Kidney epithelial cell (primary cell): ENCODE data around the gene EPHB2. TPM values are rescaled to one million over a fixed set of nuclear protein-coding genes. Genes with fewer than 3 reads are reported as not detected.
"Not testable (repeated sequence)": the region's sequence is repeated elsewhere in the genome, so short reads cannot be mapped to it uniquely, and the experiment has no call there.

ENCODE experiments used
- DNase-seq: peaks from one replicate; pipeline ENCODE4 v3.0.0-alpha.2; 2010; ENCODE audit warnings: low read depth
- H3K27me3 ChIP-seq: 2 replicates; pipeline ENCODE4 v1.6.0; 2011; ENCODE audit warnings: low read length; ENCODE audit not compliant: control insufficient read depth, insufficient read depth
- H3K36me3 ChIP-seq: 2 replicates; pipeline ENCODE4 v1.5.1; 2011; ENCODE audit warnings: low read length; ENCODE audit not compliant: control insufficient read depth, insufficient read depth
- H3K4me3 ChIP-seq: 2 replicates; pipeline ENCODE4 v1.5.1; 2011; ENCODE audit warnings: low read depth, mild to moderate bottlenecking, control low read depth, low read length
- total RNA-seq: library from RNA; depleted of rRNA; stranded (reverse); fragments of >200 nt; gene quantifications from 2 replicates; pipeline ENCODE4 v1.2.3, GENCODE V29; 2015
- TF ChIP-seq, protein P1 (sequence below): IDR thresholded peaks from 2 replicates; pipeline ENCODE4 v1.5.1; 2011; ENCODE audit warnings: mild to moderate bottlenecking, moderate library complexity, low read length, control low read depth, inconsistent platforms; ENCODE audit not compliant: insufficient read depth, poor library complexity, severe bottlenecking

The EPHB2 gene
- total RNA-seq, 1 donor from 2014 or later: 111 TPM

GRCh38 chr1:22830757-22831340, 120.2 kb downstream of the EPHB2 start:
- TF ChIP-seq, protein P1, sequence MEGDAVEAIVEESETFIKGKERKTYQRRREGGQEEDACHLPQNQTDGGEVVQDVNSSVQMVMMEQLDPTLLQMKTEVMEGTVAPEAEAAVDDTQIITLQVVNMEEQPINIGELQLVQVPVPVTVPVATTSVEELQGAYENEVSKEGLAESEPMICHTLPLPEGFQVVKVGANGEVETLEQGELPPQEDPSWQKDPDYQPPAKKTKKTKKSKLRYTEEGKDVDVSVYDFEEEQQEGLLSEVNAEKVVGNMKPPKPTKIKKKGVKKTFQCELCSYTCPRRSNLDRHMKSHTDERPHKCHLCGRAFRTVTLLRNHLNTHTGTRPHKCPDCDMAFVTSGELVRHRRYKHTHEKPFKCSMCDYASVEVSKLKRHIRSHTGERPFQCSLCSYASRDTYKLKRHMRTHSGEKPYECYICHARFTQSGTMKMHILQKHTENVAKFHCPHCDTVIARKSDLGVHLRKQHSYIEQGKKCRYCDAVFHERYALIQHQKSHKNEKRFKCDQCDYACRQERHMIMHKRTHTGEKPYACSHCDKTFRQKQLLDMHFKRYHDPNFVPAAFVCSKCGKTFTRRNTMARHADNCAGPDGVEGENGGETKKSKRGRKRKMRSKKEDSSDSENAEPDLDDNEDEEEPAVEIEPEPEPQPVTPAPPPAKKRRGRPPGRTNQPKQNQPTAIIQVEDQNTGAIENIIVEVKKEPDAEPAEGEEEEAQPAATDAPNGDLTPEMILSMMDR: no peak
- no peaks in the 10 kb centered on the region for H3K27me3 ChIP-seq
- DNase-seq: no peak
- no peak overlapping the region for H3K4me3 ChIP-seq
- H3K36me3 ChIP-seq: peaks cover 1% of the 10 kb centered on the region

DNA sequence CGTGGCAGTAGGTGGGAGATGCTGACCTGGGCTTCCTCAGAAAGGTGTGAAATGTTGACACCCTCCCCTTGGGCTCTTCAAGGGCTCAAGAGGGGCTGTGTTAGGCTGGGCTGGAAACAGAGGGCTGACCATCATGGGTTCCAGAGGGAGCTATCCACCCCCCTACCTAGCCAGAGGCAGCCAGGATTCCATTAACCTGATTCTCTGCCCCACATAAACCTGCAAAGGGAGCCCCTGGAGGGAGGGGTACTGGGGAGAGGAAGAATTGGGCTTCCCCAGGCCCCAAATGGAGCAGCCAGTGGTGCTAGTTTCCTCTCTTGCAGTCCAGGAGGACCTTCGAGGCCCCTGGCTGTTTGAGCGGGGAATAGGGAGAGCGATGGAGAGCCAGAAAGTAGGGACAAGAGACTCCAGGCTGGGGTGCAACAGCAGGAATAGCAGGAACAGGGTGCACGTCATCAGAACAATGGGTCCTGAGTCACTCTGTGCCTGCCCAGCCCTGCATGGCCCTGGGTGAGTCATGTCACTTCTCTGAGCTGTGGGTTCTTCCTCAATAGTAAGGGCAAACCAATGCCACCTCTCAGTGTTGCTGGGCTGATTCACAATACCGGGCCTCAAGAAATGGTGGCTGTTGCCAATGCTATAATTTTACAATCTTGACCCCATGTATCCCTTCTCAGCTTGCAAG, 121.2 kb downstream of the EPHB2 start:
- Histone ChIP-seq H3K27me3 (no peaks in the 10 kb centered on the region), H3K4me3 (no peak overlapping the region), H3K36me3 (peaks cover 1% of the 10 kb centered on the region)
- TF ChIP-seq, protein P1: no peak
- peak; percentile 95 for DNase-seq

GRCh38 chr1:22832414-22832786, 121.8 kb downstream of the EPHB2 start:
- no peaks in the 10 kb centered on the region for H3K27me3 ChIP-seq
- peak; percentile 59 for DNase-seq
- peaks cover 1% of the 10 kb centered on the region for H3K36me3 ChIP-seq
- TF ChIP-seq, protein P1: no peak
- no peak overlapping the region for H3K4me3 ChIP-seq

GRCh38 chr1:22833699-22834098, 123.1 kb downstream of the EPHB2 start:
- Histone ChIP-seq H3K27me3 (no peaks in the 10 kb centered on the region), H3K4me3 (no peak overlapping the region), H3K36me3 (peaks cover 1% of the 10 kb centered on the region)
- DNase-seq: no peak
- TF ChIP-seq, protein P1: no peak

- DNase-seq, H3K4me3 ChIP-seq, H3K27me3 ChIP-seq, H3K36me3 ChIP-seq: not testable (repeated sequence)
Measured at GRCh38 chr1:22834420-22834819, 123.8 kb downstream of the EPHB2 start.

DNA sequence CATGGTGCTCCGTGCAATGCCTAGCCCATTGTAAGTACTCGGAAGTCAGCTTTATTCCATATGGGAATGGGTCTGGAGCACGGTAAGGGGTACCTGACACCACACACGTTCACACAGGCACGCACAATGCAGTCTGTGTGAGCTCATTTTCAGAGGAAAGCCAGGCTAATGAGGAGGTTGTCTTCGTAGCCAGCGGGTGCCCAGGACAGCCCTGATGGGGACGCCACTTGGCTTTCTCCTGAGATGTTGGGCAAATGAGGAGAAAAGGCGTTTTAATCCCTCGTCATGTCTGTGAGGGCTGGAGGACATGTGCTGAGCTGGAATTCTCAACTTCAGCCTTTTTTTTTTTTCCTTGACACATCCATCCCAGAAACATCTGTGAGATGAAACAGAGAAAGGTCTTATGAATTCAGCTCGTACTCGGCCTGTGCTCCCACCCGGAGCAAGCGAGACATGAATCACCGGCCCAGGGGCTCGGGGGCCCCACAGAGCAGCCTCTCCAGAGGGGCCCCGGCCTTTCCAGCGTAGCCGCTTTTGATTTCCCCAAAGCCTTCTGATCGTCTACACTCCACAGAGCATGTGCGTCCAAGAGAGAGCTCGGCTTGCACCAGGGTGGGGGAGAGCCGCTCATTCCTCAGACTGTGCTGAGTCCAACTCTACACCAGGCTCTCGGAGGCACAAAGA, 125.1 kb downstream of the EPHB2 start:
- Histone ChIP-seq H3K36me3 (peaks cover 1% of the 10 kb centered on the region), H3K4me3 (no peak overlapping the region), H3K27me3 (no peaks in the 10 kb centered on the region)
- TF ChIP-seq, protein P1: no peak
- DNase-seq: no peak
